Measurements from ENCODE around the gene SLIT3.

The SLIT3 gene

DNA sequence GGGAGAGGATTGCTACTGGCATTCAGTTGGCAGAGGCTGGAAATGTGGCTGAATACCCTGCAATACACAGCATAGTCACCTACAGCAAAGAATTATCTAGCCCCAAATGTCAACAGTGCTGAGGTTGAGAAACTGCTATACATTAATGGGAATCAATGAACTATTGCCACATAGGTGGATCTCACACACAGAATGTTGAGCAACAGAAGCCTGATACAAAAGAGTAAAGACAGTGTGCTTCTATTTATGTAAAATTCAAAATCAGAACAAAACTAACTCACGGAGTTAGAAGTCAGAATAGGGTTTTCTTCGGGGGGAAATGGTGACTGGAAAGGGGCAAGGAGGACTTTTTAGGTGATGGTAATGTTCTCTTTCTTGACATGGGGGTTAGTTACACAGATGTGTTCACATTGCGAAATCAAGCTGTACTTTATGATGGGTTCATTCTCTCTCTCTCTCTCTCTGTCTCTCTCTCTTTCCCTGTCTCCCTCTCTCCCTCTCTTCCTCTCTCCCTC lies 676.0 kb downstream of the SLIT3 start:
- peak; percentile 43 for DNase-seq (ENCODE audit: low read depth)
- TF ChIP-seq POLR2A (IDR thresholded peaks at IDR 0.05; ENCODE audit: extremely low read depth, insufficient read length): no peak
- no peak overlapping the region for H3K4me3 ChIP-seq (ENCODE audit: low read depth, low read length)

- TF ChIP-seq, protein P1, sequence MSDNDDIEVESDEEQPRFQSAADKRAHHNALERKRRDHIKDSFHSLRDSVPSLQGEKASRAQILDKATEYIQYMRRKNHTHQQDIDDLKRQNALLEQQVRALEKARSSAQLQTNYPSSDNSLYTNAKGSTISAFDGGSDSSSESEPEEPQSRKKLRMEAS (IDR thresholded peaks at IDR 0.05; ENCODE audit: low read depth, low read length): no peak
- TF ChIP-seq POLR2A (IDR thresholded peaks at IDR 0.05; ENCODE audit: extremely low read depth, insufficient read length) (no peak), MYC (IDR thresholded peaks at IDR 0.05; ENCODE audit: low read depth, low read length) (no peak), CTCF (IDR thresholded peaks at IDR 0.05; ENCODE audit: low read depth, low read length) (no peak)
- DNase-seq (ENCODE audit: low read depth): no peak
- H3K4me3 ChIP-seq (ENCODE audit: low read depth, low read length): no peak overlapping the region
Measured at GRCh38 chr5:168620807-168621206, 680.1 kb downstream of the SLIT3 start.

DNA sequence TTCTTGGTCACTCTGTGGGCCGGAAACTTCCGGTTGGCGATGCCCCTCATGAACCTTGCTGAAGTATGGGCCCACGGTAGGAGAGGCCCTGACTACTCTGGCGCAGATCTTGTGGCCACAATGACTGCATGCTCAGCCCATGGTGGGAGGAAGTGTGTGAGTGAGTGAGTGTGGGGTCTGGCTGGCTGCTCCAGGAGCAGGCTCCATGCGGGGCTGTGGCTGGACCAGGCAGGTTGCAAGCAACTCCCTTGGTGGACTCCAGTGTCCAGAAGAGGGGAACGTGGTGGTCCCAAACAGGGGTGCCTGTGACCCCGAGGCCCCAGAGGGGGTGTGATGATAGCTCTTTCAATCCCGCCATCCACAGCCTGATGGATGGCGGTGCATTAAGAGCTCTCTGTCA lies 686.3 kb downstream of the SLIT3 start:
- H3K4me3 ChIP-seq (ENCODE audit: low read depth, low read length): no peak overlapping the region
- TF ChIP-seq MYC (IDR thresholded peaks at IDR 0.05; ENCODE audit: low read depth, low read length) (no peak), CTCF (IDR thresholded peaks at IDR 0.05; ENCODE audit: low read depth, low read length) (no peak), POLR2A (IDR thresholded peaks at IDR 0.05; ENCODE audit: extremely low read depth, insufficient read length) (no peak)
- TF ChIP-seq, protein P1 (IDR thresholded peaks at IDR 0.05; ENCODE audit: low read depth, low read length): no peak
- no peak for DNase-seq (ENCODE audit: low read depth)

DNA sequence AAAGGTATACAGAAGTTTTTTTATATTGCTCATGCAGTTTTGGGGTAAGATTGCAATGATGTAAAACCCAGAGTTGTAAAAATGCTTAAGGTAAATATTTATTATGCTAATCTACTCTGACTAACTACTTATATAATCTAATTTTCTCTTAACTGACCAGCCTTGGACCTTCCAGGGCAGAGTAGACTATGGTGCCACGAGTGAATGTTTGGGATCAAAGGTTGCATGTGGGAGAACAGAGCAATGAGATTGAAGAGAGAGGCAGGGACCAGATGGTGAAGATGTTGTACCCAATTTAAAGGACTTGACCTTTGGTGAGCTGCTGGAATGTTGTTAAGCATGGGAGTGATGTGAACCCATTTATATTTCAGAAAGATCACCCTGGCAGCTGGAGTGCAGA lies 686.9 kb downstream of the SLIT3 start:
- no peak overlapping the region for H3K4me3 ChIP-seq (ENCODE audit: low read depth, low read length)
- TF ChIP-seq CTCF (IDR thresholded peaks at IDR 0.05; ENCODE audit: low read depth, low read length) (no peak), MYC (IDR thresholded peaks at IDR 0.05; ENCODE audit: low read depth, low read length) (no peak), POLR2A (IDR thresholded peaks at IDR 0.05; ENCODE audit: extremely low read depth, insufficient read length) (no peak)
- TF ChIP-seq, protein P1 (IDR thresholded peaks at IDR 0.05; ENCODE audit: low read depth, low read length): no peak
- no peak for DNase-seq (ENCODE audit: low read depth)

DNA sequence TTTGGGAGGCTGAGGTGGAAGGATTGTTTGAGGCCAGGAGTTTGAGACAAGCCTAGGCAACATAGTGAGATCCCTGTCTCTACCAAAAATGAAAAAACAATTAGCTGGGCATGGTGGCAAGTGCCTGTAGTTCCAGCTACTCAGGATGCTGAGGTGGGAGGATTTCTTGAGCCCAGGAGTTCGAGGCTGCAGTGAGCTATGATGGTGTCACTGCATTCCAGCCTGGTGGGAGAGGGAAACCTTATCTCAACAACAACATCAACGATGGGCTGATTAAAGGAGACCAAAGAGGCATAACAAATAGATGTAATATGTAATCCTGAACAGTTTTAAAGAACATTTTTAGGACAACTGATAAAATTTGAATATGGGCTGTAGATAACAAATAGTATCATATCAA lies 687.5 kb downstream of the SLIT3 start:
- no peak for TF ChIP-seq CTCF (IDR thresholded peaks at IDR 0.05; ENCODE audit: low read depth, low read length)
- TF ChIP-seq, protein P1 (IDR thresholded peaks at IDR 0.05; ENCODE audit: low read depth, low read length): no peak
- no peak for TF ChIP-seq POLR2A (IDR thresholded peaks at IDR 0.05; ENCODE audit: extremely low read depth, insufficient read length)
- TF ChIP-seq MYC (IDR thresholded peaks at IDR 0.05; ENCODE audit: low read depth, low read length): no peak
- DNase-seq (ENCODE audit: low read depth): no peak
- no peak overlapping the region for H3K4me3 ChIP-seq (ENCODE audit: low read depth, low read length)

- H3K4me3 ChIP-seq (ENCODE audit: low read depth, low read length): no peak overlapping the region
- TF ChIP-seq MYC (IDR thresholded peaks at IDR 0.05; ENCODE audit: low read depth, low read length) (no peak), CTCF (IDR thresholded peaks at IDR 0.05; ENCODE audit: low read depth, low read length) (no peak), POLR2A (IDR thresholded peaks at IDR 0.05; ENCODE audit: extremely low read depth, insufficient read length) (no peak)
- TF ChIP-seq, protein P1 (IDR thresholded peaks at IDR 0.05; ENCODE audit: low read depth, low read length): no peak
- no peak for DNase-seq (ENCODE audit: low read depth)
Measured at GRCh38 chr5:168612996-168613395, 687.9 kb downstream of the SLIT3 start.

Data from NB4 (cell line).